HG02763 (cell line): ENCODE measurements around the gene PYGL.
"Not testable (repeated sequence)": the region's sequence is repeated elsewhere in the genome, so short reads cannot be mapped to it uniquely, and the experiment has no call there.

ENCODE experiments used
- ATAC-seq: cut with Tn5 transposase; IDR thresholded peaks from one replicate; pipeline ENCODE4 v1.9.1; 2021; ENCODE audit warnings: mild to moderate bottlenecking, moderate library complexity; ENCODE audit not compliant: unreplicated experiment

PYGL gene

DNA sequence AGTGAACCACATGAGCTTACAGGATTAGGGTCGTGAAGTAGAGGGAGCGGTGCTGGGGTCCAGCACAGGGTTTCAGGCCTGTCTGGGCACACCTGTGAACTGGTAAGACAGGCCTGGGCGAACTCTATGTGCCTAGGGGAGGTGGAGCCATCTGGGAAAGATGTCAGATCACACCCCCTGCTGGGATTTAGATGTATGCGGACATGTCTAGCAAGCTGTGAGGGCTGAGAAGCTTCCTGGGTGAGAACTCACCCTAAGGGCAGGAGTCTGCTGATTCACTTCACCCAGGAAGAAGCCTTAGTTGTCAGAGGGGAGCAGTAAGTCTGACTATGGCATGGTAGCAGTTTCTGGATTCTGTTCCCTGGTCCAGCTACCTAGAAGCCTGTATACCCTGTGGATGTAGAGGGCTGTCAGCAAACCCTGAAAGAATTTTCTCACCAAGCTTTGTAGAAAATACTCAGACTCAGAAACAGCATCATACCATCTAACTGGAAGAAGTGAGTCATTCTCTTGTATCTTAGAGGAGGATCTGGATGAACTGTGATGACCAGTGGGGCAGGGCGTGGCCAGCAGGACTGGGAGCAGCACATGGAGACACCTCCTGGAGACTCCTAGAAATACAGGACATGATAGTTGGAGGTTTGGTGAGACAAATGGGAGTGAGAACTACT, 11.2 kb upstream of the PYGL start:
- no peak for ATAC-seq

GRCh38 chr14:50954811-50955372, 10.6 kb upstream of the PYGL start:
- ATAC-seq = no peak

GRCh38 chr14:50953502-50953901, 9.2 kb upstream of the PYGL start:
- no peak for ATAC-seq

- no peak for ATAC-seq
Observed at GRCh38 chr14:50951032-50951431, 6.7 kb upstream of the PYGL start.

- no peak for ATAC-seq
Observed at GRCh38 chr14:50948205-50948604, 3.9 kb upstream of the PYGL start.

DNA sequence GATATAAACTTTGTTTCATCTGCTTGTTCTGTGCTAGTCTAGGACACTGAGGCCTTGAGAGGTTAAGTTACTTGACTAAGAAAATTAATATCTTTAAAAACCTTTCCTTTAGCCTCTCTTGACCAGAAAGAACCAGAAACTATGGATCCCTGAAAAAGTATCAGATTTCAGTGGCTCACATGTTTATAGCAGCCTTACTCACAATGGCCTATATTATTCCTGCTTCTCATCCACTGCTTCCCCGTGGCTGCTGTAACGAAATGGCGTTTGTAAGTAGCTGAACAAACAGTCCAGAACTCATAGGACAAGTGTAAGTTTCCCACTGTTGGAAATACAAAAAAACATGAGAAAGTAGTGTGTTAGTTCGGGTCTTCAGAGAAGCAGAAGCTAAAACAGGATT, 3.2 kb upstream of the PYGL start:
- ATAC-seq = no peak

GRCh38 chr14:50946234-50946935, 2.1 kb upstream of the PYGL start:
- ATAC-seq = no peak

- ATAC-seq = no peak
Observed at GRCh38 chr14:50944647-50945413, 547 bp upstream of the PYGL start.

GRCh38 chr14:50943261-50943942, 881 bp downstream of the PYGL start:
- ATAC-seq = no peak

DNA sequence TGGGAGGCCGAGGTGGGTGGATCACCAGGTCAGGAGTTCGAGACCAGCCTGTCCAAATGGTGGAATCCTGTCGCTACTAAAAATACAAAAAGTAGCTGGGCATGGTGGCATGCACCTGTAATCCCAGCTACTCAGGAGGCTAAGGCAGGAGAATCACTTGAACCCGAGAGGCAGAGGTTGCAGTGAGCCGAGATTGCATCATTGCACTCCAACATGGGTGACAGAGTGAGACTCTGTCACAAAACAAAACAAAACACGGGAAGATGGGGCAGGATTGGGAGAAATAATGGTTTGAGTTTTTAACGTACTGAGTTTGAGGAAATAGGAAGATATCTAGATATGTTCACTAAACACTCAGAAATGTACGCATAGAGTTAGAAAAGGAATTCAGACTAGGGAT, 2.6 kb downstream of the PYGL start:
- ATAC-seq = not testable (repeated sequence)

GRCh38 chr14:50941151-50941550, 3.1 kb downstream of the PYGL start:
- no peak for ATAC-seq

- ATAC-seq = no peak
Observed at GRCh38 chr14:50937800-50938199, 6.5 kb downstream of the PYGL start.

DNA sequence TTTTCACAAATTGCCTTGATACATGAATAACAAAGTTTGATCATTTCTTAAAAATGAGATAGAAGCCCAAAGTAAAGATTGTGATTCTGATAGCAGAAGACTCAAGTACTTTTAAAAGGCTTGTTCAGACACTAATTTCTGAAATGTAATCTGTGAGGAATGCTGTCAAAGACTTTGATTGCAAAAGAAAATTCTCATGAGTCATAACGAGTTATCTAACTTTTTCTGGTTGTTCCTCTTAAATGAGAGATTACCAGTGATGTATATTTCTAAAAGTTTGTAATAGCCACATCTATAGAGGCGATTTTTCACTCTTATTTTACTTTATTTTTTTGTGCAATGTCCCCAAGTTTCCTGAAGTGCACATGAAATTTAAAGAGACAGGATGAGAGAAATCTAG, 7.0 kb downstream of the PYGL start:
- no peak for ATAC-seq

- no peak for ATAC-seq
Observed at GRCh38 chr14:50936882-50937281, 7.4 kb downstream of the PYGL start.

DNA sequence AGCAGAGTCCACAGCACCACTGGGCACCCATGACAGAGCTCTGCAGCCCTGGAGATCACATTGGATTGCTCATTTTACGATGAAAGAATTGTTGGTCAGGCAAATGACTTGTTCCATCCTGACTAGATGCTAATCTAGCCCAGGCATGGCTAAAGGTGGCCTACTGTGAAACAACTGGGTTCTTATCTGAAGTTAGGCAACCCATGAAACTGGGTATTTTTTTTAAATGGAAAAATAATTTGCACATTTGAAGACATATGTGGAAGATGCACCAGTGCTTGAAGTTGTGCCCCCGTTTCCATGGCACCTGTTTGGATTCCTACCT, 8.3 kb downstream of the PYGL start:
- ATAC-seq = no peak

DNA sequence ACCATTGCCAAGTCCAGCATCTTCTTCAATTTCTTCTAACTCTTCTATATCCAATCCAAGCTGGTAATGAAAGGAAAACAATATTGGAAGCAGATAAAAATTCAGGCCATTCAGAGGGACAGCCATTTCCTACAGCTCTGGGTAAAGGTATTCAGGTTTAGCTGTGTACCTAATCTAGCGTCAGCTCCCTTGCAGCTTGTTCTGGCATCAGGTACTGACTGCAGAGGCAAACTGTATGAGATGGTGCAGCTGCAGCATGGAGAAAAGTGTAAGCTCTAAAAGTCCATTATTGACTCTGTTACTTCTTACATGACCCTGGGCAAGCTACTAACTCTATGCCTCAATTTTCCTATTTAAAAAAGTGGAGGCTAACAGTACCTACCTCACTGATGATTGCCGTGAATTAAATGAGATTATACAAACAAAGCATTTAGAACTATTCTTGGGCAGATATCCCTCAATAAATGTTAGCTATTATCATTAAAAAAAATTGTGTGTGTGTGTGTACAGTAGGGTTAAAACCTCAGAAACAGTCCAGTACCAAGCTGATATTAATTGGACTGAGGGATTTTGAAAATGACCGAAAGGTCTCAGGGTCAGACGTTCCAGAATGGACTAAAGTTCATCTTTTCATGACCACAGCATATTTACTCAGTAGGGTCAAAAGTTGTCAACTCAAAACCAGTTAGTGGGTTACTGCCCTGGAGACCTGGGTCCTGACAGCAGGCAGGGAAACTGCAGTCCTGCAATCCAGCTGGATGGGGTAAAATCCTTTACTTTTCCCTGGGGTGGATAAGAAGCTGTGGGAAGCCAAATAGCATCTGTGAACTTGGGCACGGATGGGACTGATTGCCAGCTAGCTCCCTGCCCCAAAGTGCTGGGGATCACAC, 8.9 kb downstream of the PYGL start:
- ATAC-seq = no peak

DNA sequence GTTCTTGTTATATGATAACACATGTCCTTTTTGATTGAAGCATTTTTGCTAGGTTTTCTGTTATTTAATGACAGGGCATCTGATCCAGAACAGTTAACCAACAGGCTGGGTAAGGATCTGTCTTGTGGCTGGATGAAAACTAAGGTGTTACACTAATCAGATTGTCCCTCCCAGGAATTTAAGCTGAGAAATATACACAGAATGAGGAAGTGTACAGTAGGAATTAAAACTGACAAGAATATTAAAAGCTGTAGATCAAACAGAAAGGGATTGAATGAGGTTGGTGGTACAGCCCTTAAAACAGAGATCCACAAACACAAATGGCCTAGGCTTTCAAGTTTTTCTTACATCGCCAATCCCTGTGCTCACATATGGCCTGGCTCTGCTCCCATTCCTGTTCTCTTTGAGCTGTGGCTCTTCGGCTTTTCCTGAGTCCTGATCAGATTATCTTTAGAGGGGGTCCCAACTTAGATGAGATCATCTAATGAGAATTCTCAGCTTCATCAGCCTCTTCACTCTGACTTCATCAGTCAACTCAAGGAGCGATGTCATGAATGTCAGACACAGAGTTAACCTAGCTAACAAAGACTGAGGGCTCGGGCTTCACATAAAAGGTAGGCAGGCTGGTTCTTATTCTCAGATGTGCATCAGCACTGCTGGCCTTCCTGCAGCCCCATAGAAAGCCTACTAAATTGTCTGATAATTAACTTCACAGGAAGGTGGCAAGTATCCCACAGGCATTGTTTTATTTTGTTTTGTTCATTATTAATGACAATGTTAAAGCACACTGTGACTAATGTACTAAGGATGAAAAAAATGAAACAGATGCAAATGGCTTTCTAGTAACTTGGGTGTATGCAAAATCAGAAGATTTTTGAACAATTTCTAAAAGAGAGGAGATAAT, 11.4 kb downstream of the PYGL start:
- no peak for ATAC-seq

DNA sequence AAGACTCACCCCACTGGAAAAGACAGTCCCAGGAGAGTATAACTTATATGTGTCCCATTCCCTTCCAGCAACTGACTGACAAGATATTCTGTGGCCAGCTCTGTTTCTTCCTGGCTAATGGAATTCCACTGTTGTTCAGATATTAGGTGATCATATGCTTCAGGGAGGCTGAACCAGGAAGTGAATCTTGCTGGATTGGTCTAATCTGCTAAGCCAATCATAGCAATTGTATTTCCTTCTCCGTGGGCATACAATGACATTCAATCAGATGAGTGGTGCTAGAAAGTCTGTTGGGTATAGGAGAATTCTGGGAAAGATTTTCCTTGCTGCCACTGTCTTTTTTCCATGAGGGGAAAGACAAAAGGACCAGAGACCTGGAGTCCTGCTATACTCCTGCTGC, 12.1 kb downstream of the PYGL start:
- ATAC-seq = no peak

- no peak for ATAC-seq
Observed at GRCh38 chr14:50931559-50931958, 12.7 kb downstream of the PYGL start.
